ENCODE measurements around the gene FAM83B.
"Not testable (repeated sequence)": the region's sequence is repeated elsewhere in the genome, so short reads cannot be mapped to it uniquely, and the experiment has no call there.

FAM83B gene, protein sequence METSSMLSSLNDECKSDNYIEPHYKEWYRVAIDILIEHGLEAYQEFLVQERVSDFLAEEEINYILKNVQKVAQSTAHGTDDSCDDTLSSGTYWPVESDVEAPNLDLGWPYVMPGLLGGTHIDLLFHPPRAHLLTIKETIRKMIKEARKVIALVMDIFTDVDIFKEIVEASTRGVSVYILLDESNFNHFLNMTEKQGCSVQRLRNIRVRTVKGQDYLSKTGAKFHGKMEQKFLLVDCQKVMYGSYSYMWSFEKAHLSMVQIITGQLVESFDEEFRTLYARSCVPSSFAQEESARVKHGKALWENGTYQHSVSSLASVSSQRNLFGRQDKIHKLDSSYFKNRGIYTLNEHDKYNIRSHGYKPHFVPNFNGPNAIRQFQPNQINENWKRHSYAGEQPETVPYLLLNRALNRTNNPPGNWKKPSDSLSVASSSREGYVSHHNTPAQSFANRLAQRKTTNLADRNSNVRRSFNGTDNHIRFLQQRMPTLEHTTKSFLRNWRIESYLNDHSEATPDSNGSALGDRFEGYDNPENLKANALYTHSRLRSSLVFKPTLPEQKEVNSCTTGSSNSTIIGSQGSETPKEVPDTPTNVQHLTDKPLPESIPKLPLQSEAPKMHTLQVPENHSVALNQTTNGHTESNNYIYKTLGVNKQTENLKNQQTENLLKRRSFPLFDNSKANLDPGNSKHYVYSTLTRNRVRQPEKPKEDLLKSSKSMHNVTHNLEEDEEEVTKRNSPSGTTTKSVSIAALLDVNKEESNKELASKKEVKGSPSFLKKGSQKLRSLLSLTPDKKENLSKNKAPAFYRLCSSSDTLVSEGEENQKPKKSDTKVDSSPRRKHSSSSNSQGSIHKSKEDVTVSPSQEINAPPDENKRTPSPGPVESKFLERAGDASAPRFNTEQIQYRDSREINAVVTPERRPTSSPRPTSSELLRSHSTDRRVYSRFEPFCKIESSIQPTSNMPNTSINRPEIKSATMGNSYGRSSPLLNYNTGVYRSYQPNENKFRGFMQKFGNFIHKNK

DNA sequence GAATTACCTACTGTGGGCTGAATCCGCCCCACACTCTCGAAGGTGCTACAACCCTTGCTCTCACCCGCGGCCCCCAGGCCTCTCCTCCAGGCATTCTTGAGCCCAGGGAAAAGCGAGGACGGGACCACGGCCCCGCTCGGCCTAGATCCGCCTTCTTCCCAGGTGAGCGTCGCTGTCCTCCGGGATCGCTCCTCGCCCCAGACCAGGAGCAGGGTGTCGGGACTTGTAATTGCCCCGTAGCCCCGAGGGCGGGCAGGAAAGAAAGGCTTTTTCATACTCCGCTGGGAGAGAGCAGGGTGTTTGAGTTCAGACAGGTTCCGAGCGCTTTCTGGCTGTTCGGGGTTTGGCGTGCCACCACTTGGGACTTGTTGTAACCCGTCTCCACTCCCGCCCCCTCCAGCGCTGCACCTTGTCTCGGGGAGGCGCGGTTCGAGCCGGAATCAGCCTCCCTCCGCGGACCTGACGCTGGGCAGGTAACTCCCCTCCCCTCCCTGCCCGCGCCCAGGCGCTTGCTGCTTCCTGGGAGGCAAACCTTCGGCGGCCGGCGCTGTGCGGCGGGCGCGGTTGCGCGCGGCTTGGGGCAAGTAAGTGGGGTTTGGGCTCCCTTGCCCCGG, at the start of gene FAM83B:
TSS of gene FAM83B (plus strand) at position 529 of the 614 bp plus-strand sequence. CDS start 23,476 bp downstream, outside the sequence.
- DNase-seq: no peak

DNA sequence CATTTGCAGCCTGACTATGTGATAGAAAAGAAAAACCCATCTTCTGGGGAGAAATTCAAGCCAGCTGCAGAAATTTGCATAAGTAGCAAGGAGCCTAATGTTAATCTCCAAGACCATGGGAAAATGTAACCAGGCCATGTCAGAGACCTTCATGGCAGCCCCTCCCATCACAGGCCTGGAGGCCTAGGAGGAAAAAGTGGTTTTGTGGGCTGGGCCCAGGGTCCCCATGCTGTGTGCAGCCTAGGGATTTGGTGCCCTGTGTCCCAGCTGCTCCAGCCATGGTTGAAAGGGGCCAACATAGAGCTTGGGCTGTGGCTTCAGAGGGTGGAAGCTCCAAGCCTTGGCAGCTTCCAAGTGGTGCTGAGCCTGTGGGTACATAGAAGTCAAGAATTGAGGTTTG, 49.7 kb upstream of the FAM83B start:
- not testable (repeated sequence) for DNase-seq

DNA sequence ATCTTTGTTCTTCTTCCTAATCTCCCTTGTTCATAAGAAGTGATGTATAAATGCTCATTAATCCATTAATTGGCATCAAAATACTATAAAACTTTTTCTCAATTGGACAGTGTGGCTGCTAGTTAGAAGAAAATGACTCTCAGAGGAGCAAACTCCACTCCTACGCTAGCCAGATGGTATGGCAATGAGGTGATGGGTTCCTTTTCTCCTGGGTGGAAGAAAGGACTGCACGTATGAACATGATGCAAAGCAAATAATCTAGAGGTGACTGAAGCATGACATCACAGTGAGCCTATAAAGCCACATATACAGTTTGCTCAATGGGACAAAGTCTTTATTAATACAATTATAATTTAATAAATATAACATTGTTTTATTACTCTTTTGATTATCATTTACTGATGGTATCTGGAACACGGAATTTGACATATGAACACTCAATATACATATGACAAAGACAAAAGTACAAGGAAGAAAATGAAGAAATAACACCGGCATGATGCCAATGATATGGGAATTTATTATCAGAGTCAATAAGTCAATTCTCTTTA, 46.4 kb upstream of the FAM83B start:
- DNase-seq: no peak

DNA sequence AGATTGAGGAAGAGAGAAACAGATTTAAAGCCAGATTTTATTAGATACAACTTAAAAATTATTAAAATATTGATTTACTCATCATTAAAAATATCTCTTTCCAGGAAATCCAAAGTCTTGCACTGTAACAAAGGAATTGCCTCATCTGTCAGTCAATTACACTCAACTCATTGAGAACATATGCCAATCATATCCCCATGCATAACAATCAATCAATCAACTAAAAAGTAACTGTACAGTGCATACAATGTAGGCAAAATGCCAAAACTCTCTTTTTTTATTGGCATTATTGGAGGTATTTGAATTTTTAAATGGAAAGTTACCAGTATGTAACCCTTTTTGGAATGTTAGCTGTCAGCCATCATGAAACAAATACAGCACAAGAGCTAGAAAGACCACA, 45.3 kb upstream of the FAM83B start:
- DNase-seq: no peak

DNA sequence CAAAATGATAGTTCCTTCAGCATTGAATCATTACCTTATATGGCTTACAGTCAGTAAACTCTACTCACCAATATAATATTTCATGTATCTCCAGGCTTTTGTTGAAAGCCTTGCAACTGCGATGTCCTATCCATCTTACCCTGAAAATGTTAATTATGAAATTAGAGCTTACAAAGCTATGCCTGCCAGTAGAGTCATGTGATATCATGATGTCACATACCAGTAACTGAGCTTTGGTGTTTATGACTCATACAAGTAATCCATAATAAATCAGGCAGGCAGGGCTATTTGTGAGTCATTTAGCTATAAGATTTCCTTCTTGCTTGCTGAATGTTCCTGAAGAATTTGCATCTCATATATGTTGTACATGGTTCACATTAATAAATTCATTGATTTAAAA, 44.9 kb upstream of the FAM83B start:
- no peak for DNase-seq

DNA sequence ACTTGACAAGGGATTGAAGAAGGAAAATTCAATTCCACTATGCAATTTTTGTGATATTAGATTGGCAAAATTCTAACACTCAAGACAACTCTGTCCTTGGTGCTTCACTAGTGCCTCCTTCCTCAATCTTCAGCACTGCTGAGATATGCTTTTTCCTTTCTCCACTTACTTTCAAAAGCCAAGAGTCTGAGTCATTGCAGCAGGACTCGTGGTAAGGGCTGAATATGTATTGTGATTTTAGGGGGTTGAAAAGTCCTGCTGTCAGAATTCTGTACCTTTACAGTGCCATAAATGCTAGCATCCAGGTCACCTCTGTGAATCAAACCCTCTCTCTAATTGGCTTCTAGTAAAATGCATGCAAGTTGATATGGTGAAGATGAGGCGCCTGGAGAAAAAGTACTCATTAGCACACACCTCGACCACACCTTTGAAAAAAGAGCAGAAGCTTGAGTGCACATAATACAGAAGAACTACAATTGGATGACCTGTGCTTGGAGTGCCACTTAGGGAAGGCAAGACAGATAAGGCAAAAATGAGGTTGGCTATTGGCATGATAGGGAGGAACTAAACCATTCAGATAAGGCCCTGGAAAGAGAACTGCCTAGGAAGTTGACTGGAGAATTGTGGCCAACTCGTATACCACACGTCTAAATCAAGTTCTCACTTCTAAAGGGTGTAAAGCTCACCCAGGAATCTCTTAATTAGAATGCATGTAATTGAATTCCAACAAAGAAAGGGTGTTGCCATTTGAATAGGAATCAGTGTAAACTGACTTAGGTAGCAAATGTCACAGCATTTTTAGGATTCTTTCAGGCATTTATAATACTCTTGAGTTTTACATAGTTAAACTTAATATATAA, 43.6 kb upstream of the FAM83B start:
- peak; percentile 13 for DNase-seq

DNA sequence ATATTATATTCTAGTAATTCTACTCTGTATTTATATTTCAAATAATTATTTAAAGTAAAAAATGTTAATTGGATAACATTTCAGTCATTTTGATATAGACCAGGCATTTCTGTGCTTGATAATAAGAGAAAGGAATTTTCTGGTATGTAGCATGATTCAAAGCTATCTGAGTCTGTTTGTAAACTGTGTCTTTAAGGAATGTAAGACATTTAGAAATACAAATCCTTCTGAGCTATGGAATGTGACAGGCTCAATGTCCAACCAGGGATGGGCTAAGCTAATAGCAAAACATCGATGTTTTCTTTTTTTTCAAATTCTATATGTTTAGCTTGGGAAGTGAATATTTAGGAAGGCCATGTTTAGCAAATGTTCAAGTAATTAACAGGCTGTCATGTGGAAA, 41.5 kb upstream of the FAM83B start:
- DNase-seq: no peak

DNA sequence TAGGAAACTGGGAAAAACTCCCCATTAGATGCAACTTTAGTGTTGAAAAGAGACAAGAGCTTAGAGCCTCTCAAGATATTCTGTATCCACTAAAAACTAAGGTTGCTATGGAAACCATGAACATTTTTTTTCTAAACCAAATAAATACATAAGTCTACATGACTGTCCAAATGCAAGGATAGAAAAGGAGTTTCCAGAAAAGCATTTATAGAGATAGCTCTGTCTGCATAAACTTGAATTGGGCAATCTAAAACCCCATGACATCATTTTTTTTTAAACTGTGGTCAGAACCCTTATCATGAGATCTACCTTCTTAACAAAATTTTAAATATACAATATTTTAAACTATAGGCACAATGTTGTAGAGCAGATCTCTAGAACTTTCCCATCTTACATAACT, 36.4 kb upstream of the FAM83B start:
- no peak for DNase-seq

DNA sequence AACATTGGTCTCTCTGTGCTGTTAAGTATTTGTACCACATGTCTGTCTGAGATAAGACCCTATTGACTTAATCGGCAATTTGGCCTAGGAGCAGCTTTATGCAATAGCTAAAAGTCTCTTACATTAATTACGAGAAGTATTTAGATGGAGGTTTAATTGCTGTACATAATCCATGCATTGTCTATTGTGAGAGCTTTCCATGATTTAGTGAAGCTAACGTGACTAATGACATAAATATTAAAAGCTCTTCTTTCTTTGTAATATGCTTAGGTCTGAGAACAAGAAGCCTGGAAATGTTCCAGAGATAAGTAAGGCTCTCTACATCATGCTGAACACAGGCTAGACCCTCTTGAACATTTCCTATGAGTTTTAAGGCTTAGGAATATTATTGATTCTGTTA, 32.7 kb upstream of the FAM83B start:
- DNase-seq: no peak

DNA sequence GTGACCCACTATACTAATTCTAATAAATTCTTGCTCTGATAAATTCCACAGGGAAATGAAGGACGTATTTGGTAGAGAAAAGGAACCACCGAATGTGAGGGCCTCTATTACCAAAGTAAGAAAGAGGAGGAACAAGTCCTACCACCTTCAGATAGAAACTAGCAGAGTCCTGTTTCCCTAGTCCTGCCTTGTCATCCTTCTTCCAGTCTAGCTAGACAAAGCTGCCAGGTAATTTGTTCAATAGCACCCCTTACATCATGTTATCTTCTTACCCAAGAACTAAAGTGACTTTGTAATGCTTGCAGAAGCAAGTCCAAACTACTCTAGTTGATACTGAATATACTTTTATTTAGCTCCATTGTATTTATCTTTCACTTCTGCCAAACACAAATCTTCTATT, 29.3 kb upstream of the FAM83B start:
- no peak for DNase-seq

DNA sequence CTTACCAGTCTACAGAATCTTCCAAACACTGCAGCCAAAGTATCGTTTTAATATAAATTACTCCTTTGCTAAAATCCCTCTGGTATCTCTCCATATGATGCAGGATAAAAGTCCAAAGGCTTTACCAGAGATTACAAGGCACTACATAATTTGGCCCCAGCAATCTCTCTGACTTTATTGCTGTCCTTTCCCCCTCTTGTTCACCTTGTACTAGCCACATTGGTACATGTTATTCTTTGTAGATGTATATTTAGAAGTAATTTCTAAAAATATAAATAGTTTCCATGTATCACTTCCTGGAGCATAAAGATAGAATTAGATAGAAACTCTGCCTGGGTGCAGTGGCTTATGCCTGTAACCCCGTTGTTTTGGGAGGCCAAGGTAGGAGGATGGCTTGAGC, 28.7 kb upstream of the FAM83B start:
- no peak for DNase-seq

DNA sequence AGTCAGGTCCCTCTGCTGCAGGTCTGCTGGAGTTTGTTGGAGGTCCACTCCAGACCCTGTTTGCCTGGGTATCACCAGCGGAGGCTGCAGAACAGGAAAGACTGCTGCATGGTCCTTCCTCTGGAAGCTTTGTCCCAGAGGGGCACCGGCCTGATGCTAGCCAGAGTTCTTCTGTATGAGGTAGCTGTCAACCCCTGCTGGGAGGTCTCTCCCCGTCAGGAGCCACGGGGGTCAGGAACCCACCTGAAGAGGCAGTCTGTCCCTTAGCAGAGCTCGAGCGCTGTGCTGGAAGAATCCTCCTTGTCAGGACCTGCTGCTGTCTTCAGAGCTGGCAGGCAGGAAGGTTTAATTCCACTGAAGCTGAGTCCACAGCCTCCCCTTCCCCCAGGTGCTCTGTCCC, 22.3 kb upstream of the FAM83B start:
- DNase-seq: not testable (repeated sequence)

DNA sequence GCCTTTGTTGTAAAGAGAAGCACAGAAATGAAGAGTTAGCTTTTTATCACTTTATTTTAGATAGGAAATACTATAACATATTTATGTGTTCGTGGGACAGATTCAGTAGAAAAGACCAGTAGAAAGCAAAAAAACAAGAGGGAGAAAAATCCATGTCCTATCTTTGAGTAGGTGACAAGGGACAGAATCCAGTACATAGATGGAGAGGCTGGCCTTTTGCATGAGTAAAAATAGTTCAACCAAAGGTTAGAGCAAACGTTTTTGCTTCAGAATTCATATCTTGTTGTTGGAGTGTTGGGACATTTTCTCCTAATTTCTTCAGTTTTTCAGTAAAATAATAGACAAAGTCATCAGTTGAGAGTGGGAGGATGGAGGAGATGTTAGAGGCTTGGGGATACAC, 19.6 kb upstream of the FAM83B start:
- DNase-seq: no peak

DNA sequence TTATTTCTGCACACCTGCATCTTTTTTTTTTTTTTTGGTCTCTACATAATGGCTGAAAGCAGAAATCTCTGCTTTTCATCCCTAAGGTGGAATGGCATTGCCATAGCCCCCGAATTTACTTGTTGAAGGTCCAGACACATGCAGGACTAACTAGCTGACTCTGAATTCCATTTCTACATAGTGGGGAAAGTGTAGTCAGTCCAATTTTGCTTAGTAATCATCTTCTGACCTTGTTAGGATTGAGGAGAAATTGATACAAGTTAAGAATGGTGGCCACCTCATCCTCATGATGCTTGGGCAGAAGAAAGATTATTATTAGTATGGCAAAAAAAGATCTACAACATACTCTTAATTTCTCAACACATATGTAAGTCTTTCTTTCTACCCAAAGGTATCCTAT, 16.4 kb upstream of the FAM83B start:
- no peak for DNase-seq

DNA sequence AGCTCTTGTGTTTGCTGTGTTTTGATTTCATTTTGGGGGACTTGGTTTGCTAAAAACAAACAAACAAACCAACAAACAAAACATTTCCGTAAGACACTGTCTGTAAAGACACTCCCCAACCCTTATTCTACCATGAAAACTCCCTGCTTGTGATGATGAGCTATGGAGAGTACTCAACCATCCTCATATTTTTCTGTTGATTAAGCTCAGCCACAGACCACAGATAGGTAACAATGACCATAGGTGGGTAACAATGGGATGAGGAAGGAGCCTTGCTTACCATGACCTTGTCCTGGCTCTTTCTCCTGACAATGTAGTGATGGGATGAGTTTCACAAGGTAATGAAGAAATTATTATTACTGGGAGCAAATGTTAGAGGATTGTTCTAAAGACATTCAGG, 11.4 kb upstream of the FAM83B start:
- DNase-seq: no peak

DNA sequence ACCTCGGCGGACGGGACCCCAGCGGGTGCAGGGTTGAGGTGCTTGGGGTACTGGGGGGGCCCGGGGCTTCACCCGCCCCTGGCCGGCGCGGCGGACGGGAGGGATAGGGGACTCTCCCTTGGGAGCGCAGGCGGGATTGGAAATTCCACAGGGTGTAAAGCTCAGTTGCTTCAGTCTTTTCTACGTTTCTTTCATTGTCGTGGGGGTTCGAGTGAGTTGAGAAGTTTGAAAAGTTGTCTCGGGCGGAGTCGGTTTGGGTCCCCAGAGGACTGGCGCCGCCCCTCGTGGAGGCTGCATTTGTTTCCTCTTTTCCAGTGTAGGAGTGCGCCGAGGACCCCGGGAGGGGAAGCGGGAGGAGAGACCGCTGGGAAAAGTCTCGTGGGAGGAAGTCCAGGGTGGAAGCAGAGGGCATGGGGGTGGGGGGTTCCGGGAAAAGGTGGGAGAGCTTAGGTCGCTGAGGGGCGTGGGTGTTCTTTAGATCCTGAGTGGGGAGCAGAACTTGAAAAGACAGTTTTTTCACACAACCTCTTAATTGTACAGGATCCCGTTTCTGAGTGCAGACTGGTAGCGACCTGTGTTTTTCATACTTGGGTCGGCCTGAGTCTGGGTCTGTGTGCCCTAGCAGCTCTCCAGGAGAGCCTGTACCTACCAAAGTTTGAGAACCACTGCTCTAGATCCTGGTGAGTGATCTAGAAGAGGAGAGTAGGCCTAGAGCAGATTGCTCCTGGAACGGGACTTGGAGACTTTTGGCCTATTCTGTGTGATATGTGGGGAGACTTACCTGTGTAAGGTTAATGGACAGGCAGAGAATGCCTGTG, 495 bp downstream of the FAM83B start:
- DNase-seq: no peak

DNA sequence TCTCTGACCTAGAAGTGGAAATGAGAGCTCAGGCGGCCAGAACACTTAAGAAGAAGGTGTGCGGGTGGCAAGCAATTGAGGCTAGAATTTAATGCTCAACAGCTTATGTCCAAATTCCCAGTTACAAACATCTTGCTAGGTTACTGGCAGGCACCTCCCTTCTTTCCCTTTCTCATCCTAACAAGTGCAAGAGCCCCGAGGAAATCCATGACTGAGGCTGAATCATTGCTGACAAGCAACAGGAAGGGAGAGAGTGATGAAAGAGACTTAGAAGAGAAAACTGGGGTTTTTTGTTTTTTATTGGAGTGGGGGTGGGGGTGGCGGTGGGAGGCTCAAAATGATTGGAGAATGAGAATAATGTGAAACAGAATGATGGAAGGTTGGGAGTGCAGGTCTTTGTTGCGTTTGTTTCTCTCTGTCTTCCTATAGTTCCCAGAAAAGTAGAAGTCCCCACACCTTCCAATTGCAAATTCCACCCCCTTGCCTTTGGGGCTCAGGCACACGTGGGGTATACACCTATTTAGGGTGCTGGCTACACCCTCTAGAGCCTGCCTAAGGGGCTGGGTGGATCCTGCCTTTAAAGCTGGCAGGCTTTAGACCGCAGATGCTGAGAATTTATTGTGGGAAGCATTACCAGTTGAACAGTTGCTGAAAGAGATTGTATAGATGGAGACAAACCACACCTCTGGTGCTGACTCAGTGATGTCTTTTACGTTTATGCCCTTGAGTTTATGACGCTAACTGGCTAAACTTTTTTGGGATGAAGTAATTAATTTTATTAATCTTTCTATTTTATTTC, 1.4 kb downstream of the FAM83B start:
- no peak for DNase-seq

DNA sequence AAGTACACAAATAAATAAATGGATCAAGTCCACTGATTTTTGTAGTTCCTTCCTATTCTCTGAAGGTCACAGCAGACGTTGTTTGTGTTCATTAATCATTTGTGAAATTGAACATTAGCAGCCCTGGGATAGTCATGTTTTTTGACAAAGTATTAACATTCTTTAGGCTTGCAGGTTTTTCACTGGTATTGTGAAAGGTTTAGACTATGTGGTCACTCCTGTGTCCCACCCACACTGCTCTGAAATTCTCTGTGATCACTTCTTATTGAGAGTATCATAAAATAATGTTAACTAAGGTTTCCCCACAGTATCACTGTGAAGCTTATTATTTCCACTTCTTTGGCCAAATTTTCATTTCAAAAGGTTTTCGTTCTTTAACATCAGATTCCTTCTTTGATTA, 3.5 kb downstream of the FAM83B start:
- no peak for DNase-seq

DNA sequence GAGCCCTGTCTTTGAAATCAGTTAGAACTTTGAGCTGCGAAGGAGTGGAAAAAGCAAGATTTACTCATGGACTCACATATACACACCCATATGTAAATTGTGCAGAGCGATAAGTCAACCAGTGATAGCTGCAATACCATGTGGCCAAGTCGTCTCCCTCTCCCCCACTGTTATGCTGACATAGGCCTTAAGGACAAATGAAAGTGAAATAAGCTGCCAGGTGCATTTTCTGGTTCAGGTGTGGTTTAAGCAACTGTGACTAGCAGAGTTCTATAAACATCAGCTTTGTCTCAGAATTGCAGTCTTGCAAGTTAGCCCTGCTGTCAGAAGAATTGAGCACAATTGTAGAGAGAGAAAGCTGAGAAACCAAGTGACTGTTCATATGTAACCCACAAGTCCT, 9.6 kb downstream of the FAM83B start:
- DNase-seq: peak; percentile 93

DNA sequence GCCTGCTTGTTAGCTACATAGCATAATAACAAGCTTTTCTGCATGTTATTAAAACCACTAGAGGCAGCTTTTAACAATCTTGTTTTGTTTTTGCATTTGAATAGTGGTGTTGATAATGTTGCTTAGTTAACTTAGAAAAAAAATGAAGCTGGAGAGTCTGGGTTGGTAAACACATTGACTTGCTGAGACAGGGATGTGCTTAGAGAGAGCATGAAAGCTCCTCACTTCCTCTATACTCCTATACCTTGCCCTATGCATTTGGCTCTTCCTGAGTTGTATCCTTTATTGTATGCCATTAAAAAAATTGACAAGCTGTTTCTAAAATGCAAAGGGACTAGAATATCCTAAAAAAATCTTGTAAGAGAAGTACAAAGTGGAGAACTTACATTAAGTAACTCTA, 13.6 kb downstream of the FAM83B start:
- peak; percentile 10 for DNase-seq

Measured in RPMI8226 (cell line).